Thymus (tissue), 11 donors: ENCODE measurements around the gene GOLGA8B. TPM values are rescaled to one million over a fixed set of nuclear protein-coding genes. Genes with fewer than 3 reads are reported as not detected.

ENCODE experiments used
- DNase-seq, 9 donors: peaks; one replicate each; pipeline ENCODE4 v3.0.0-alpha.2; 2013; ENCODE audit warnings: low spot score in 9 of 9, low read depth in 6 of 9, missing footprints in 1 of 9
- H3K27ac ChIP-seq, 2 donors: one replicate each; pipeline ENCODE4 v1.5.1; 2013; ENCODE audit warnings: control low read depth in 1 of 2, low read depth in 1 of 2, low read length in 1 of 2, mild to moderate bottlenecking in 1 of 2, moderate library complexity in 1 of 2
- H3K27me3 ChIP-seq, 2 donors: one replicate each; pipeline ENCODE4 v1.5.1; 2013; ENCODE audit warnings: low read length in 1 of 2; ENCODE audit not compliant: control insufficient read depth in 2 of 2, insufficient read depth in 1 of 2
- H3K36me3 ChIP-seq, 2 donors: one replicate each; pipeline ENCODE4 v1.5.1; 2013; ENCODE audit warnings: low read length in 1 of 2, mild to moderate bottlenecking in 1 of 2, moderate library complexity in 1 of 2; ENCODE audit not compliant: control insufficient read depth in 2 of 2, insufficient read depth in 2 of 2
- H3K4me1 ChIP-seq, 2 donors: one replicate each; pipeline ENCODE4 v1.5.1; 2013; ENCODE audit warnings: low read length in 2 of 2; ENCODE audit not compliant: control insufficient read depth in 2 of 2, insufficient read depth in 2 of 2
- H3K4me3 ChIP-seq, 2 donors: one replicate each; pipeline ENCODE4 v1.5.1; 2013; ENCODE audit warnings: low read length in 2 of 2, control low read depth in 1 of 2, mild to moderate bottlenecking in 1 of 2
- H3K9me3 ChIP-seq, 2 donors: one replicate each; pipeline ENCODE4 v1.5.1; 2013; ENCODE audit warnings: low read length in 1 of 2, mild to moderate bottlenecking in 1 of 2; ENCODE audit not compliant: control insufficient read depth in 2 of 2, insufficient read depth in 1 of 2
- WGBS: extraction: QIAGEN DNeasy Blood & Tissue Kit; methylation state at CpG from one replicate; pipeline ENCODE4 v1.1.7; 2013; 5-methylcytosine and 5-hydroxymethylcytosine counted together
- polyA plus RNA-seq: library from polyadenylated mRNA; stranded (reverse); fragments of 200-250 nt; gene quantifications from one replicate; pipeline ENCODE4 v1.2.3, GENCODE V29; 2013
- total RNA-seq: library from RNA; stranded (reverse); fragments of 120-200 nt; gene quantifications from one replicate; pipeline ENCODE4 v1.2.4, GENCODE V29; 2013
- donor health status: healthy.

GOLGA8B gene
- total and polyA plus RNA-seq, 2 donors: 11.7 to 66.5 TPM

GRCh38 chr15:34618073-34618472 is 34.6 kb upstream of the GOLGA8B start:
- no peak overlapping the region for H3K4me3 ChIP-seq
- H3K27ac ChIP-seq: no peak overlapping the region
- no peak for DNase-seq
- H3K4me1 ChIP-seq: no peaks in the 10 kb centered on the region
- H3K36me3 ChIP-seq: no peaks in the 10 kb centered on the region
- 92% methylated on average over 2 of the region's 2 CpGs for WGBS
- no peaks in the 10 kb centered on the region for H3K27me3 ChIP-seq
- H3K9me3 ChIP-seq: no peaks in the 10 kb centered on the region

GRCh38 chr15:34616613-34617012 is 33.2 kb upstream of the GOLGA8B start:
- Histone ChIP-seq H3K27ac (no peak overlapping the region), H3K4me3 (no peak overlapping the region), H3K9me3 (no peaks in the 10 kb centered on the region), H3K27me3 (no peaks in the 10 kb centered on the region), H3K36me3 (no peaks in the 10 kb centered on the region), H3K4me1 (no peaks in the 10 kb centered on the region)
- no peak for DNase-seq
- WGBS: 89% methylated on average over 5 of the region's 5 CpGs

- H3K4me3 ChIP-seq: no peak overlapping the region
- DNase-seq: no peak
- H3K27ac ChIP-seq: no peak overlapping the region
- H3K9me3 ChIP-seq: no peaks in the 10 kb centered on the region
- H3K36me3 ChIP-seq: no peaks in the 10 kb centered on the region
- peaks cover 0 to 3% of the 10 kb centered on the region in 2 donors for H3K27me3 ChIP-seq
- 97% methylated on average over 3 of the region's 3 CpGs for WGBS
- H3K4me1 ChIP-seq: no peaks in the 10 kb centered on the region
These were observed 30.5 kb upstream of the GOLGA8B start for GRCh38 chr15:34613997-34614396.

GRCh38 chr15:34613301-34613700 is 29.9 kb upstream of the GOLGA8B start:
- no peaks in the 10 kb centered on the region for H3K9me3 ChIP-seq
- no peak for DNase-seq
- no peaks in the 10 kb centered on the region for H3K36me3 ChIP-seq
- no peak overlapping the region for H3K27ac ChIP-seq
- H3K4me3 ChIP-seq: no peak overlapping the region
- no peaks in the 10 kb centered on the region for H3K4me1 ChIP-seq
- peaks cover 0 to 4% of the 10 kb centered on the region in 2 donors for H3K27me3 ChIP-seq
- 17% methylated on average over 2 of the region's 2 CpGs for WGBS

- Histone ChIP-seq H3K4me3 (no peak overlapping the region), H3K27me3 (peaks cover 0 to 4% of the 10 kb centered on the region in 2 donors), H3K27ac (no peak overlapping the region), H3K9me3 (no peaks in the 10 kb centered on the region), H3K36me3 (no peaks in the 10 kb centered on the region), H3K4me1 (no peaks in the 10 kb centered on the region)
- peak in 1 of 9 donors; percentile 7 for DNase-seq
These were observed 26.9 kb upstream of the GOLGA8B start for GRCh38 chr15:34610354-34610753.

GRCh38 chr15:34609102-34610057 is 25.9 kb upstream of the GOLGA8B start:
- Histone ChIP-seq H3K27ac (no peak overlapping the region), H3K4me1 (no peaks in the 10 kb centered on the region), H3K27me3 (peaks cover 0 to 4% of the 10 kb centered on the region in 2 donors), H3K4me3 (no peak overlapping the region), H3K36me3 (no peaks in the 10 kb centered on the region), H3K9me3 (no peaks in the 10 kb centered on the region)
- 36% methylated on average over 12 of the region's 12 CpGs for WGBS
- DNase-seq: peak in 2 of 9 donors; percentile 10 to 16

- Histone ChIP-seq H3K4me1 (no peaks in the 10 kb centered on the region), H3K4me3 (no peak overlapping the region), H3K27ac (no peak overlapping the region), H3K9me3 (no peaks in the 10 kb centered on the region), H3K36me3 (no peaks in the 10 kb centered on the region), H3K27me3 (peaks cover 0 to 4% of the 10 kb centered on the region in 2 donors)
- no peak for DNase-seq
- 87% methylated on average over 1 of the region's 1 CpG for WGBS
These were observed 25.1 kb upstream of the GOLGA8B start for GRCh38 chr15:34608517-34608916.

GRCh38 chr15:34607832-34608231 is 24.4 kb upstream of the GOLGA8B start:
- Histone ChIP-seq H3K36me3 (no peaks in the 10 kb centered on the region), H3K9me3 (no peaks in the 10 kb centered on the region), H3K4me3 (no peak overlapping the region)

GRCh38 chr15:34606545-34606944 is 23.1 kb upstream of the GOLGA8B start:
- H3K4me1 ChIP-seq: no peaks in the 10 kb centered on the region
- DNase-seq: no peak
- H3K27me3 ChIP-seq: peaks cover 0 to 4% of the 10 kb centered on the region in 2 donors
- no peaks in the 10 kb centered on the region for H3K36me3 ChIP-seq
- no peak overlapping the region for H3K4me3 ChIP-seq
- no peak overlapping the region for H3K27ac ChIP-seq
- H3K9me3 ChIP-seq: no peaks in the 10 kb centered on the region

More at GRCh38 chr15:34607832-34608231, 24.4 kb upstream of the GOLGA8B start:
- DNase-seq: no peak
- Histone ChIP-seq H3K4me1 (no peaks in the 10 kb centered on the region), H3K27ac (no peak overlapping the region), H3K27me3 (peaks cover 0 to 4% of the 10 kb centered on the region in 2 donors)
